Kidney glomerular epithelial cell (primary cell): ENCODE measurements around the gene COL5A1.
"Not testable (repeated sequence)": the region's sequence is repeated elsewhere in the genome, so short reads cannot be mapped to it uniquely, and the experiment has no call there.

Experiments
- DNase-seq: peaks from one replicate; lab custom pipeline; 2025; lab: John Stamatoyannopoulos, UW

COL5A1 gene

GRCh38 chr9:134707731-134708671 lies 66.4 kb downstream of the COL5A1 start:
- DNase-seq, result no peak

DNA sequence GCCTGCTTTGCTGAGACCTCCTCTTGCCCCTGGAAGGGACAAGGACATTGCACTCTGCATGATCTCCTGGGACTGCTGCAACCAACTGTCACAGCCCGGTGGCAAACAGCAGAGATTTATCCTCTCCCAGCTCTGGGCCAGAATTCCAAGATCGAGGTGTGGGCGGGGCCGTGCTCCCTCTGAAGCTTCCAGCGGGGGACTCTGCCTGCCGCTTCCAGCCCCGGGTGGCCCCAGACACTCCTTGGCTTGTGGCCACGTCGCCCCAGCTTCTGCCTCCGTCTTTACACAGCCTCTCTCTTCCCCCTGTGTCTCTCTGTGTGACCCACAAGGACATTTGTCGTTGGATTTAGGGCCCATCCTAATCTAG lies 67.1 kb downstream of the COL5A1 start:
- DNase-seq, result no peak

DNA sequence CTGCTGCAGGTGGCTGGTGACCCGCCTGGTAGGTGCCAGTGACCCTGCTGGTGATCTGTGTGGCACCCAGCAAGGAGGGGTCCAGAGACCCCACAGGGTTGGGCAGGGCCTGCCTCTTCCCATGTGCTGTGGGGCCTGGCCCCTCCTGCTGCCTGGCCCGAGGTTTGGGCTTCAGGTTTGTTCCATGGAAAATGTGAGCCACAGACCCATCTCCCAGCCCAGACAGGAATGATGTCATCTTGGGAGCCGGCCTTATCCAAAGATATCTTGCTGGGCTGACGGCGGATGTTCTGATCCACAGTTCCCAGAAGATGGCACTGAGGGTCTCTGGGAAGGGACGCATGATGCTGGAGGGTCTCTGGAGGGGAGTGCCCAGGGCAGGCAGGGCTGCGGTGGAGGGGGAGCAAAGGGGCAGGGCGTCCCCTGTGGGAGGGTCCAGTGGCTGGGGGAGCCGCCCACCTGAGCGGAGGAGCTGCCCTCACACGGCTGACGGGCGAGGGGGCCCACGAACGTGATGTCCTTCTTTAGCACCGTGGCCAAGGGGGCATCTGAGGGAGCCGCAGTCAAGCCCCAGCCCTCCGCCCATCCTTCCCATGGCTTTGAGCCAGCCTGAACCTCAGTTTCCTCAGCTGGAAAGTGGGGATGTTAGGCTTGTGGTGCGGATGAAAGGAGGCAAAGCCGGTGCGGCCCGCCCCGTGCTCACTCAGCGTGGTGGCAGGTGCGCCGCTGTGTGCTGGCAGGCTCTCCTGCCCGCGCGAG lies 68.1 kb downstream of the COL5A1 start:
- no peak for DNase-seq

DNA sequence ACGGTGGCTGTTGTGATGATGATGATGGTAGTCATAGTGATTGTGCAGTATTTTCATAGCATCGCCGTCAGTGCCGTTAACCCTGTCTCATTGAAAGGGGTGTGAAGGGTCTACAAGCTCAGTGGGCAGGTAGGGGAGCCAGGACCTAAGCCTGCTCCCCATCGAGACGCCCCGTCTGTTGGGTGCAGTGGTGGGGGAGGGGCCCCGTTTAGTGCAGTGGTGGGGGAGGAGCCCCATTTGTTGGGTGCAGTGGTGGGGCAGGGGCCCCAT lies 68.6 kb downstream of the COL5A1 start:
- DNase-seq, result no peak

DNA sequence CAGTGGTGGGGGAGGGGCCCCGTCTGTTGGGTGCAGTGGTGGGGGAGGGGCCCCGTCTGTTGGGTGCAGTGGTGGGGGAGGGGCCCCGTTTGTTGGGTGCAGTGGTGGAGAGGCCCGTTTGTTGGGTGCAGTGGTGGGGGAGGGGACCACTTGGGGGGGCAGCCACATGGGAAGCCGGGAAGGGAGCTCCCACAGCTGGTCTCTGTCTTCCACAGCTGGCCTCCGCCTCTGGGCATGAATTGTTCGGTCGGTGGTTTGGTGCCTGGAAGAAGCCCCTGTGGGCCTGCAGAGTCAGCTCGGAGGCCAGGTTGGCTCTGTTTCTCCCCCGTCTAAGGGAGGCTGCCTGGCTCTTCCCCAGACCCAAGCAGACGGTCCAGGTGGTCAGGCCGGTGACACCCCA lies 69.3 kb downstream of the COL5A1 start:
- no peak for DNase-seq

GRCh38 chr9:134712243-134712642 lies 70.6 kb downstream of the COL5A1 start:
- no peak for DNase-seq

DNA sequence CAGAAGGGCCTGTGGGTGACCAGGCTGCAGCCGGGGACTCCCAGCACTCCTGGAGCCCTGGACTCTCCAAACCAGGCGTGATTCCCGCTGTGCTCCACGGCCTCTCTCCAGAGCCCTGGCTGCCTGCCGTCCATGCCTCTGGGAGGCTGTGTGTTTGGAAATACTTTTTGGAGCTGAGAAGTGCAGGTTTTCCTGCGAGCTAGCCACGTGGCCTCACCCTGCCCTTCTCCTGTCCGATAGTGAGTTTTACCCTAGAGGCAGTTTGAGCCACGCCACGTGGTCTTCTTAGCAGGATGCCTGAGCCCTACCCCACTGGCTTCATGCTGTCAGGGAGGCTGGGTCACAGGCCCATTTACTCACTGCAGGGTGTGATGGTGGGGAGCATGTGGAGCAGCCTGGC lies 71.3 kb downstream of the COL5A1 start:
- no peak for DNase-seq

GRCh38 chr9:134715536-134715935 lies 73.9 kb downstream of the COL5A1 start:
- DNase-seq, result not testable (repeated sequence)

GRCh38 chr9:134716067-134716466 lies 74.5 kb downstream of the COL5A1 start:
- no peak for DNase-seq

- no peak for DNase-seq
These were observed 75.5 kb downstream of the COL5A1 start for GRCh38 chr9:134717056-134717455.

GRCh38 chr9:134717924-134718645 lies 76.5 kb downstream of the COL5A1 start:
- no peak for DNase-seq

GRCh38 chr9:134719331-134719730 lies 77.7 kb downstream of the COL5A1 start:
- no peak for DNase-seq

DNA sequence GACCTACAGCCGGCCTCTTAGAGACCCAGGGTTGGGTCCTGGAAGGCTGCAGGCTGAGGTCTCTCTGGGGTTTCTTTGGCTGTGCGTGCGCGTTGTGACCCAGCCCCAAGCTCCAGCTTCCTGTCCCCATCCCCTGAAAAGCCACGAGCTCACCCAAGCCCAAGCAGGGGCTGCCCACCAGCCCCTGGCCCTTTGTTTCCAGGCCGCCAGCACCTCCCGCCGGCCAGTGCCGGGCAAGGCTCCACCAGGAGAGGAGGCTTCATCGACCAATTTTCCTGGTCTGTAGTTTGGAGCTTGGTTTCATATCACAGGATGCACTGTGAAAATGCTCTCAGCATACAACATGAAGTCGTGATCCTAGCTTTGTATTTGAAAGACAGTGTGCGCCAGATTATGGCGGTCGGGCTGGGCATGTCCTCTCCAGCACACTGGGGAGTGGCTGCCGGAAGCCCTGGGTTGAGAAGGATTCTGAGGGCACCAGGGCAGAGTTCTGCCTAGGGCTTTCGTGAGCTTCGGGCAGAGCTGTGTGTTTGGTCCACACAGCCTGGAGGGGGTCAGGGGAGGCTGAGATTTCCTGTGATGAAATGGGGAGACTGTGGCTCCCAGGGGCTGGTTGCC lies 78.6 kb downstream of the COL5A1 start:
- DNase-seq, result no peak

GRCh38 chr9:134720796-134721195 lies 79.2 kb downstream of the COL5A1 start:
- DNase-seq, result no peak

GRCh38 chr9:134721344-134721743 lies 79.7 kb downstream of the COL5A1 start:
- DNase-seq, result no peak

GRCh38 chr9:134722120-134722701 lies 80.6 kb downstream of the COL5A1 start:
- no peak for DNase-seq

- no peak for DNase-seq
These were observed 81.4 kb downstream of the COL5A1 start for GRCh38 chr9:134723037-134723436.

GRCh38 chr9:134723491-134724190 lies 82.0 kb downstream of the COL5A1 start:
- DNase-seq, result no peak

DNA sequence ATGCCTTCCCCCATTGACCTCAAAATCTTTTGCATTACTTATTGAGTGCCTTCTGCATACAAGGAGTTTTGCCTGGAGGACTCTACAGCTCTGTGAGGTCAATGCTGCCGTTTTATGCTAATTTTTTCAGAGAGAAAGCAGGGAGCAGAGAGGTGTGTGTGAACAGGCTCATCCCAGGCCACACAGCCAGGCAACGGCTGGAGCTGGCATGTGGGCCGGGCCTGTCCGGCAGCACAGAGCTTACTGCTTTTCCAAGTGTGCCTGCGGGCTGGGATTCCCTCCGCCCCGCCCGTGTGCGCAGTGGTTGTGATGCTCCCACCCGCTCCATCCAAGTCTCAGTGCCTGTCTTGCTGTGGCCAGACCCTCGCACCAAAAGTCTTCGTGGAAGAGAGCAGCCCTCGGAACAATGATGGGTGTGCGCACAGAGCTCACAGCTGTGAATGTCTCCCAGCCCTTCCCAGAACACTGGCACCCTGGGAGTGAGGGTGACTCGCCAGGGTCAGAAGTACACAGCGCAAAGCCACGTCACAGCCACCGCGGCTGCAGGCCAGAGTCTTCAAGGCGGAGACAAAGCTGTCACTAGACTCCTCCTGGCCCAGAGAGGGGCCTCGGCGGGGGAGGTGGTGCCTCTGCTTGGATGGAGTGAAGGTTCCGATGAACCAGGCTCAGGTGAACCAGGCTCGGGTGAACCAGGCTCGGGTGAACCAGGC lies 82.8 kb downstream of the COL5A1 start:
- no peak for DNase-seq

GRCh38 chr9:134724912-134725604 lies 83.5 kb downstream of the COL5A1 start:
- DNase-seq, result no peak
